OCI-LY1 (cell line): ENCODE measurements around the gene CPEB2.

Source experiments
- CTCF ChIP-seq: fragments of 200-600 bp; sonication (generic), shearing (Covaris generic); IDR thresholded peaks from 2 replicates; pipeline ENCODE4 v1.5.1; 2017; ENCODE audit warnings: mild to moderate bottlenecking, antibody characterized with exemption, low read length, moderate library complexity, mixed read lengths
- EZH2 ChIP-seq: fragments of 200-600 bp; sonication (generic), shearing (Covaris generic); IDR thresholded peaks from 2 replicates; pipeline ENCODE4 v1.8.0; 2017; ENCODE audit warnings: borderline replicate concordance, mixed run types, mild to moderate bottlenecking, antibody characterized with exemption, low read length, moderate library complexity, mixed read lengths

- TF ChIP-seq CTCF (no peak), EZH2 (no peak)
Measured at GRCh38 chr4:15011166-15011565, 8.9 kb downstream of the CPEB2 start.
